Dedifferentiated amniotic fluid mesenchymal stem cell (primary cell): ENCODE measurements around the gene DUSP7.

Experiments
- DNase-seq: peaks from one replicate; pipeline ENCODE4 v3.0.0-alpha.2; 2016; ENCODE audit errors: extremely low spot score

Gene DUSP7

GRCh38 chr3:52068730-52069129, 12.4 kb upstream of the DUSP7 start:
- no peak for DNase-seq

DNA sequence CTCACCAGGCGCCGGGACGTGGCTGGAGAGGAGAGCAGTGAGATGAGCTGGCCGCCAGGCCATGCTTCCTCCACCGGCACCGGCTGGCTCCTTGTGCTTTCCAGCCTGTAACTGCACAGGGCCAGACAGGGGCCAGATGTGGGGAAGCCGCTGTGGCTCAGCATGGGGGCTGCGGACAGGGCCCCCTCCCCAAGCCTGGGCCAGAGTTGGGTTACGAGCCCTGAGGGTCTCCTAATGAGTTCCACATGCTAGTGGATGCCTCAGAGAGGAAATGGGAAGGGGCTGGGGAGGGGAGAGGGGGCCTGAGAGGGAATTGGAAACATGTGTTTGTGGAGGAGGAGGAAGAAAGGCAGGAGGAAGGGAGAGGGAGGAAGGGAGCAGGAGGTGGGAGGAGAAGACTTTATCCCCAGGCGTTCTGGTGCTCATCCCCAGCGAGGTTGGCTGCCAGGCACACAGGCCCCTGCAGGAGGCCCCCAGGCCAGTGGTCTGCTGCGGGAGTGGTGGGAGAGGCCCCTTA, 11.7 kb upstream of the DUSP7 start:
- DNase-seq, result no peak

DNA sequence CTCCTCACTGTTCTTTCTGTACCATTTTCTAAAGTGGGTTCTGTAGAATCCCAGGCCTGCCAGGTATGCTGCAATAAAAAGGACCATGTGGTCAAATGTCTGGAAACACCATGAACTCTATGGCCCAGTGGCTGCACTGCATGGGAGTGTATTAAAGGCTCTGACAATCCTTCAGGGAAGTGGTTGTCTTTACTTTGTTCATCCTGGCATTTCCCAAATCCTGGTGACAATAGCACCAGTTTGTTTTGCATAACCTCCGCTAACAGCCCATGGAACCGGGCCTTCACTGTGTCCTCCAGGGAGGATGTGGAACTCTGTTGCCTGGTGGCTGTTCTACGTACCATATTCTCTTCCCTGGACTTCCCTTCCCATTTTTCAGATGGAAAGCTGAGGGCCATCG, 11.2 kb upstream of the DUSP7 start:
- no peak for DNase-seq

- DNase-seq, result no peak
These were observed 10.7 kb upstream of the DUSP7 start for GRCh38 chr3:52067046-52067445.

GRCh38 chr3:52065264-52065756, 8.9 kb upstream of the DUSP7 start:
- no peak for DNase-seq

DNA sequence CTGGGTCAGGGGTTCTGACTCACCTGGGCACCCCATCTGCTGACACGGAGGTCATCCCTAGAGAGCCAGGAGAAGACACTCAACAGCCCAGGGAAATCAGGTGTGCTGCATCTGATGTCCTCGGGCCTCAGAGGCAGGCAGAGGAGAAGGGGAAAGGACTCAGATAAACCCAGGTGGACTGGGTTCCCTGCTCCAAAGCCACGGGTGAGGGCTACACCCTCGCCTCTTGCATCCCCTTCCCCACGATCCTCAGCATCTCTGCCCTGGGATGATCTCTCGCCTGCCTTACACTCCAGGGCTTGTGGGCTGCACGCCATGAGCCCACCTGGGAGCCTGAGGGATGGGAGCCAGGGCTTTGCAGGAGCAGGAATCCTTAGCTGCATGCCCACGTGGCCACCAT, 8.2 kb upstream of the DUSP7 start:
- DNase-seq, result no peak

DNA sequence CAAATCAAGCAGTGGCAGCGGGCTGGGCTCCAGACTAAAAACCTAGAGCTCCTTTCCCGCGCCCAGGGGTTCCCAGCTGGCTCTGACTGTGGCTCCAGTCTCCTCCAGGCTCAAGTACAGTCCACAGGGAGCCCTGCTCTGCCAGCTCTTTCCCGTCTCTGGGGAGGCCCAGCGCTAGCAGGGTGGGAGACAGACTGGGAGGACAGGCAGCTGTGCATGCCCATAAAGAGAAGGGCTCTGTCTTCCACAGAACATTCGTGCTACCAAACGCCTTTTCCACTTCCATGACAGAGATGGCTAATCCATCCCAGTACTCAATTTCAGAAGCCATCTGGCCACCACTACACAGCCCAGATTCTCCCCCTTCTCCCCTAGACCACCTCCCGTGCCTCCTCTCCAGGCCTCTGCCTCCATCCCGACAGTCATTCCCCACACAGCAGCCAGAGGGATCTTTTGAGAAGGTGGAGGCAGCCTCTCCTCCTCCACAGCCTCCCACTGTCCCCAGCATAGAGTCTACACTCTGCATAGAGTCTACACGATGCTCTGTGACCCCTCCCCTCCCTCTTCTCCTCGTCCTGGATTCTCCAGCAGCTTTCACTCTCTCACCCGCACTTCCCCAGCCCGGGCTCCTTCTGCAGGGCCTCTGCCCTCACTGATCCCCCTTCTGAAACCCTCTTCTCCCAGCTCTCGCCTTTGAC, 6.8 kb upstream of the DUSP7 start:
- no peak for DNase-seq

DNA sequence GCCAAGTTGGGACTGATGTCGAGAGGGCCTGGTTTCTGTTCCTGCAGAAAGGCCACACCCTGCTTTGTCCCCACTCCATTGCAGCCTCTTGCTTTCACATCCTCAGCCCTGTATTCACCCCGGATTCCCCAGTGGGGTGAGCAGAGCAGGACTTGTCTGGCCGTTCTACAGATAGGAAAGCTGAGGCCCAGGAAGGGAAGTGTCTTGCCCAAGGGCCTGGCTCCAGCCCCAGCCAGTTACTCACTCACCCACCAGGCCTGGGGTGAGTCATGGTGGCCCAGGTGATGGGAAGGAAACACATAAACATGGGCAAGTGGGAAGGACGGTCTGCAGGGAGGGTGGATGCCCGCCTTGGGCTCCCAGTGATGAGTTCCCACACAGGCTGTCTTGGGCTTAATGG, 6.1 kb upstream of the DUSP7 start:
- DNase-seq, result peak; percentile 36

DNA sequence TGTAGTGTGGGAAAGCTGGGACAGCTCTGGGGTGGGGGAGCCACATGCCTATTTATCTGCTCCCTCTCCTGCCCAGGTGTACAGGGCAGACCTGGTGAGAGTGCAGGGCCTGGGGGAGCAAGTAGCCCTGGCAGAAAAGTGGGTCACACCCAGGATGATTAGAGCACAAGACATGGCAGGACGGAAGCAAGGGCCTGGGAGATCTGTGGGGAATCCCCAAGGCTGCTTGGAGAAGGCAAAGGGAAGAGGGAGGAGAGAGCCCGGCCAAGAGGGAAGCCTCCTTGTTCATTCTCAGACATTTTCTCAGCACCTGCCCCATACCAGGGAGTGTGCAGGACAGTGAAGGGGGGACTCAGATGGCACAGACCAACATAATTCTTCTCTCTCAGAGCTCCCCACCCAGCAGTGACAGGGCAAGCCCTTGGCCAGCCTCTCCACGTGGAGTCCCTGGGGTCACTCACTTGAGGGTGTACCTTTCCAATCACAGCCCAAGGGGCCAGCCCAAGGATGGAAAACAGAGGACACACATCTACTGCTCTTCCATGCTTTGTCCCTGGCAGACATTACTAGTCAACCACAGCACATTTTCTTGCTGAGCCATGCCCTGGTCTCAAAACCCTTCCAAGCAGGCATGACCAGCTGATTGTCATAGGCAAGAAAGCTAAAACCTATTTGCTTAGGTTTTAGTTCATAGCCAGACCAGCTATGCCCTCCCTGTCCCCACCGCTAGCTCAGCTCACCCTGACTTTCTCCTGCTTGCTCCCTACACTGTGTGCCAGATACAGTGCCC, 4.9 kb upstream of the DUSP7 start:
- no peak for DNase-seq

GRCh38 chr3:52059781-52060180, 3.4 kb upstream of the DUSP7 start:
- no peak for DNase-seq

DNA sequence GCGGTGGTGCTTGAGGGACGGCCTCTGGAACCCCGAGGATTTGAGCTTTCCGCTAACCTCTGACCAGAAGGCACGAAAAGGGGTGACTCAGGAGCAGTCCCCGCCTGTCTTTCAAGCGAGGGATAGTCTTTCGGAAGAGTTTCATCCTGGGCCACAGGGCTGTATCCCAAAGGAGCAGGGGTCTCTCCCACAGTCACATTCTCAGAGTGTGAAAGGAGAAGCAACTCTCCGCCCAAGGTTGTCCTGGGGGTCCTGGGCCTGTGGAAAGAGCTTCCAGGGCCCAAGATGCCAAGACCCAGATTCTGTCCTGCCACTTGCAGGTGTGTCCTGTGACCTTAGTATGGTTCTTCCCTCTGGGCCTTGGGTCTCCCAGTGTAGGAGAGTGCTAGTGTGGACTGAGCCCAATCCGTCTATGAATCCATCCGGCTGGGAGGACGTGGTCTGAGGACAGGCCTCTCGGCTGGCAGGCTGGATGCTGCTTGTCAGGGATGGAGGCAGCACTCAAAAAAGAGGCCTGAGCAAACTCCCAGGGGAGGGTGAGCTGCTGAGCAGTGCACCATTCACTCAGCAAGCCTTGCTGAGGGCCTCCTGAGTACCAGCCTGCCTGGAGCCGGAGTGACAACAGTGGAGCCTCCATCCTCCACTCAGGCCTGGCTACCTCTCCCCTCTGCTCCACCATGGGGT, 1.6 kb upstream of the DUSP7 start:
- DNase-seq, result no peak

DNA sequence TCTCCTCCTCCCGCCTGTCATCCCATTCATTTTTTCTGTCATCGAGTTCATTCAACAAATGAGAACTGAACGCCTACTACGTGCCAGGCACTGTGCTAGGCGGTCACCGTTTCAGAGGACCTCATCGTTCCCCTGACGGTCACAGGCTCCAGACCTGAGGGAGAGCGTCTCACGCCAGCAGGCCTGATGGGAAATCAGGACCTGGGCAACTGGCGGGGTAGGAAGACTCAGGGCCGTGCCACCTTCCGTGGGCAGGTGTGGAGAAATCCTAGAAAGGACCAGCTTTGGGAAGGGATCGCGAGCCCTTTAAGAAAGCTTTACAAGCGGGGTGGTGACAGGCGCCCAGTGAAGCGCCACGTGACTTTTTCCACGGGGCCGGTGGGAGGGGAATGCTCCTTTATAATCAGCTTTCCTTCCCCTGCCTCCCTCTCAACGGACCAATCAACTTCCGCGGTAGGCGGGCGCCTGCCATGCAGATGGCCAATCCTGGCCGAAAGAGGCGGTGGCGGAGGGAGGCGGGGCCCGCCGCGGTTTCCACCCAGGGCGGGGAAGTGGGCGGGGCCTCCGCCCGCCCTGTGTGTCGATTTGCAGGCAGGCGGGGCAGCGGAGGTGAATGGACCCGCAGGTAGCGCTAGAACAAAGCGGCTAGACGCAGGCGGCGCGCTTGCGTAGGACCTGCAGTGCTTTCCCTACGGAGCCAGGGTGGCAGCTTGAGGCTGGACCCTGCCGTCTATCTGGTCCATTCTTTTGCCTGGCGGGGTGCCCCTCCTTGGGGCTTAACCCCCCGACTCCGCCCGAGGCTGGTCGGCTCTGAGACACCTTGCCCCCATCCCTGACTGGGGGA, 819 bp upstream of the DUSP7 start:
- peak; percentile 98 for DNase-seq

- no peak for DNase-seq
These were observed 627 bp downstream of the DUSP7 start for GRCh38 chr3:52055537-52056351.

- no peak for DNase-seq
These were observed 1.5 kb downstream of the DUSP7 start for GRCh38 chr3:52054661-52055511.

DNA sequence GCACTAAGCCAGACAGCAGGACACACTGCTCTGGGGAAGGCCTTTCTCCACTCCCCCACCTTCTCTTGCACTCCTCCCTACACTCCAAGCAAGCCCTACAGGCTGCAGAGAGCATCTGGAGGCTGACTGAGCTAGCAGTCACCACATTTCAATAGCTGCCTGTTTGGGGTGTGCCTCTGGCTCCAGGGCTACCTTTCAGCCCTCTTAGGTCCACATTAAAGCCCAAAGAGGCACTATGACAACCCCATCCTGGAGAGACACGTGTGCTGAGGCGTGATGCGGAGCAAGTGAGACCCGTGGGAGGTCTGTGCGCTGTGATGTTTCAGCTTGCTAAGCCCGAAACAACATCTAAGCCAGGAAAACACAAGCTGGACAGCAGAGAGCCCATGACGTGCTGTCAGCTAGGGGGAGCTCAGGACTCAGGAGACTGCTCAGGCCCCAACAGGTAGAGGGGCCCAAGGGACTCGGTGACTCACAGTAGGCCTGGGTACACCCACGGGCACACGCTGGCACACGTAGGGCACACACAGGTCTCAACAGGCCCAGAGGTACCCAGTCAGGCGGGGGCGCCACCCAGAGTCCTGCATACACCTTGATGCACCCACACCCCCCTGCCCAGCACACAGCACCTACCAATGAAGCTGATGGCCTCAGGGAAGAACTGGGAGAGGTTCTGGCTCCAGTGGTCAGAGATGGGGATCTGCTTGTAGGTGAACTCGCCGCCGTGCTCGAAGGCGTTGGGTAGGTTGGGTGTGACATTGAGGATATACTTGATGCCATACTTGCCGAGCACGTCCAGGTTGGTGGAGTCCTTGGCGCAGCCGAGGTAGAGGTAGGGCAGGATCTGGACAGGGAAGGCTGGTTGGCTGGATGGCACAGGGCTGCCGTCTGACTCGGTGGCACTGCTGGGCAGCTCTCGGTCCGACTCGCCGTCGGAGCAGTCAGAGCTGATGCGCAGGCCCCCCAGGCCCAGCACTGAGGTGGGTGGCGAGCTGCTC, 2.8 kb downstream of the DUSP7 start:
- DNase-seq, result no peak

- peak; percentile 68 for DNase-seq
These were observed 3.5 kb downstream of the DUSP7 start for GRCh38 chr3:52052831-52053306.

DNA sequence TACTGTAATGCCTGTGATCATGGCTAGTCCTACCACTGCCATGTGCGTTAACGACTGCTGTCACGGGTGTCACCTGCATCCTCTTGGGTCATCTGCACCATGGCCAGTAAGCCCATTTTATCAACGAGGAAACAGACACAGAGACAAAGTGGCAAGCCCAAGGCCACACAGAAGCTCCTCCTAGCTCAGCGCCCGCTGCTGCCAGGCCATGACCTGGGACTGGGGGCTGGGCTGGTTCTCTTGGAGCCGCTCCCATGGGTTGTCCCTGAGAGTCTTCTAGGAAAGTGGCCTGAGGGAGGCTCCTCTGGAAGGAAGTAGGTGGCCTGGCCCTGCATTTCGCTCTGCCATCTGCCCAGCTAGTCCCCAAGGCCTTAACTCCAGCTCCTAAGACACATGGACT, 4.9 kb downstream of the DUSP7 start:
- no peak for DNase-seq

DNA sequence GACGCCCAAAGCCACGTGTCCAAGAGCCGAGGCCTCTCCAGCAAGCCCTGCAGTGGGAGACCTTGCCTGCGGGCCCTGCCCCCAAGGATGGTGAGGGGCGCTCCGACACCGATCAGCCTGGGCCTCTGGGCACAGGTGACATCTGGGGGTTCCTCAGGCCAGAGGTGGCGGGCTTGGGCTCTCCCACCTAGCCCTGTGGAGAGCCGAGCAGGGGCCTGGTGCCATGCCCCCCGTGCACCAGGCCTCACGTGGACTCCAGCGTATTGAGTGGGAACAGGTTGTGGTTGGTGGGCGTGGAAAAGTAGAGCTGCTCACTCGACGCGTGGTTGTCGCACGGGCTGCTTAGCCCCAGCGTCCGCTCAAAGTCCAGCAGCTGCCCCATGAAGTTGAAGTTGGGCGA, 5.8 kb downstream of the DUSP7 start:
- DNase-seq, result no peak
